CD4-positive, alpha-beta T cell treated with Interleukin-21 for 1 hour (primary cell): ENCODE results near the gene FFAR1.

Experiments
- DNase-seq: peaks from one replicate; pipeline ENCODE4 v3.0.0-alpha.2; 2020

FFAR1 gene

DNA sequence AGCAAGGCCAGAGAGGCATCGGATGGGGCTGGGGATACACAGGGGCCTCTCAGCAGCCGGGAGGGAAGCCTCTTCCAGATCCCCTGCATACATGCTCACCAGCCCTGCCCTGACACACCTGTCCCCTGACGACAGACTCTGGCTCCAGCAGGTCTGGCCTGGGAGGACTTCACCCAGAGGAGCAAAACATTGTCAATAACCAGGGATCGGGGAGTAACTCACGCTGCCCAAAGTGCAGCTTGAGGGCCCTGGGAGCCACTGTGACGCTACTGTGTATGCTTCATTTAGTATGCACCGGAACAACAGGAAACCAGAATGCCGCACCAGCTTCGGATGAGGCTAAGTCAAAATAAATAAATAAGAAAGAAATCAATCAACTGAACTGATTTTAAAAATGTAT is 31.1 kb upstream of the FFAR1 start:
- no peak for DNase-seq

GRCh38 chr19:35317464-35318043 is 30.1 kb upstream of the FFAR1 start:
- DNase-seq, result no peak

- no peak for DNase-seq
Measured at GRCh38 chr19:35318679-35319448, 28.8 kb upstream of the FFAR1 start.

- DNase-seq, result no peak
Measured at GRCh38 chr19:35320065-35320713, 27.5 kb upstream of the FFAR1 start.

DNA sequence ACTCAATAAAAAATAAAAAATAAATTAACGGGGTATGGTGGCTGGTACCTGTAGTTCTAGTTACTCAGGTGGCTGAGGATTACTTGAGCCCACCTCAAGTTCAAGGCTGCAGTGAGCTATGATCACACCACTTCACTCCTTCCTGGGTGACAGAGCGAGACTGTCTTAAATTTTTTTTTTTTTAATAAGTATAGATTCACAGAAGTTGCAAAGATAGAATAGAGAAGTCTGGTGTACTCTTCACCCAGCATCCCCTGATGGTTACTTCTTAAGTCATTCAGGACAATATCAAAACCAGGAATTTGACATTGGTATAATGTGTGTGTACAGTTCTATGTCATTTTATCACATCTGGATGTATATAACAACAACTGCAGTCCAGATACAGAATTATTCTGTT is 26.4 kb upstream of the FFAR1 start:
- DNase-seq, result no peak

DNA sequence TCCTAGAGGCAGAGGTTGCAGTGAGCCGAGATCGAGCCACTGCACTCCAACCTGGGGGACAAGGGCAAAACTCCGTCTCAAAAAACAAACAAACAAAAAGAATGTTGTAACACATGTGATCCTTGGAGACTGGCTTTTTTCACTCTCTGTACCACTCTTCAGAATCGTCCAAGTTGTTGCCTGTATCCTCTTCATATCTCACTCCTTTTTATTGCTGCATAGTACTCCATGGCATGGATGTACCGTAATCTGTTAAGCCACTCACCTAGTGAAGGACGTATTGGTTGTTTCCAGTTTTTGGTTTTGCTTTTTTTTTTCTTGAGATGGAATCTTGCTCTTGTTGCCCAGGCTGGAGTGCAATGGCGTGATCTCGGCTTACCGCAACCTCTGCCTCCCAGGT is 25.7 kb upstream of the FFAR1 start:
- no peak for DNase-seq

GRCh38 chr19:35327642-35328041 is 20.1 kb upstream of the FFAR1 start:
- DNase-seq, result no peak

GRCh38 chr19:35328851-35329285 is 18.8 kb upstream of the FFAR1 start, which contains the start of gene CD22:
TSS of gene CD22 (plus strand) at chr19:35329187. CDS start at chr19:35332041, 2,854 bp downstream.
- no peak for DNase-seq

- DNase-seq, result no peak
Measured at GRCh38 chr19:35329323-35329722, 18.4 kb upstream of the FFAR1 start.

- DNase-seq, result no peak
Measured at GRCh38 chr19:35330475-35330874, 17.2 kb upstream of the FFAR1 start.

DNA sequence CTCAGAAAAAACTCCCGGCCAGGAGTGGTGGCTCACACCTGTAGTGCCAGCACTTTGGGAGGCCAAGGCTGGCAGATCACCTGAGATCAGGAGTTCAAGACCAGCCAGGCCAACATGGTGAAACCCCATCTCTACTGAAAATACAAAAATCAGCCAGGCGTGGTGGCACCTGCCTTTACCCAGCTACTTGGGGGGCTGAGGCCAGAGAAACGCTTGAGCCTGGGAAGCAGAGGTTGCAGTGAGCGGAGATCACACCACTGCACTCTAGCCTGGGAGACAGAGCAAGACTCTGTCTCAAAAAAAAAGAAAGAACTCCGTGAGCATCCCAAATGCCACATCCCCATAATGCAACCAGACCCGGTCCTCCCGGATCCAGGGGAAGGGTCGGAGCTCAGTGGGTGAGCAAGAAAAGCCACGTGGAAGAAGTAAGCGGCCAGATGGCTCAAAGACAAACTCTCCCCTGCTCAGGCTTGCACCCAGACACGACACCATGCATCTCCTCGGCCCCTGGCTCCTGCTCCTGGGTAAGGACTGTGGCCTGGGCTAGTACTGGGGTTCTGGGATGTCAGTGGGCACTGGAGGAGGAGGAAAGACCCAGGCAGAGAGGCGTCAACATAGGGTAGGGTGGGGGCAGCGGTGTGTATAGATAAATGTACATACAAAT is 16.0 kb upstream of the FFAR1 start:
- no peak for DNase-seq

DNA sequence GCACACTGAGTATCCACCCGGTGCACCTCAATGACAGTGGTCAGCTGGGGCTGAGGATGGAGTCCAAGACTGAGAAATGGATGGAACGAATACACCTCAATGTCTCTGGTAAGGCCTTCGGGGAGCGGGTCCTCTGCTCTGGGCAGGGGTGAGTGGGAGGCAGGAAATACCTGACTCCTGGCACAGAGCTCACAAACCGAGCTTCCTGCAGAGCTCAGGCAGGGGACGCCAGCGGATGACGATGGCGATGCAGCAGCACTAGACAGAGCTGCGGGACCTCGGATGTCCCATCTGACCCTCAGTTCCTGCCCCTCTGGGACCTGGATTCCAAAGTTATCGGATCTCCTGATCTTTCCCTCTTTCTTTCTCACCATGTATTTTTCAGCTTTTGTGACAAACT is 14.9 kb upstream of the FFAR1 start:
- DNase-seq, result no peak

- DNase-seq, result no peak
Measured at GRCh38 chr19:35334144-35334753, 13.5 kb upstream of the FFAR1 start.

GRCh38 chr19:35336166-35336955 is 11.3 kb upstream of the FFAR1 start:
- DNase-seq, result no peak

GRCh38 chr19:35337097-35337983 is 10.4 kb upstream of the FFAR1 start:
- DNase-seq, result no peak

- DNase-seq, result no peak
Measured at GRCh38 chr19:35337984-35338296, 9.8 kb upstream of the FFAR1 start.

DNA sequence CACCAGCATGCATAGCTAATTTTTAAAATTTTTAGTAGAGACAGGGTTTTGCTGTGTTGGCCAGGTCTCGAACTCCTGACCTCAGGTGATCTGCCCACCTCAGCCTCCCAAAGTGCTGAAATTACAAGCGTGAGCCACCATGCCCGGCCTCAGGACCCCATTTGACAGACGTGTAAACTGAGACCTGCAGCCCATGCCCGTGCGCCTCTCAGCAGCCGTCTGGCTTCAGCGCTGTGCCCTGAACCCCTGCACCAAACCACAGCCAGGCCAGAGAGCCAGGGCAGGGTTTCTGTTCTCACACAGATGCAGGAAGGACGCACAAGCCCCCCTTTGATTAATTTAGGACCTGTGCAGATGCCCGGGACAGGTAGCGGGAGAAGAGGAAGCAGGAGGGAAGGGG is 7.3 kb upstream of the FFAR1 start:
- DNase-seq, result no peak

GRCh38 chr19:35341006-35341405 is 6.7 kb upstream of the FFAR1 start:
- no peak for DNase-seq

DNA sequence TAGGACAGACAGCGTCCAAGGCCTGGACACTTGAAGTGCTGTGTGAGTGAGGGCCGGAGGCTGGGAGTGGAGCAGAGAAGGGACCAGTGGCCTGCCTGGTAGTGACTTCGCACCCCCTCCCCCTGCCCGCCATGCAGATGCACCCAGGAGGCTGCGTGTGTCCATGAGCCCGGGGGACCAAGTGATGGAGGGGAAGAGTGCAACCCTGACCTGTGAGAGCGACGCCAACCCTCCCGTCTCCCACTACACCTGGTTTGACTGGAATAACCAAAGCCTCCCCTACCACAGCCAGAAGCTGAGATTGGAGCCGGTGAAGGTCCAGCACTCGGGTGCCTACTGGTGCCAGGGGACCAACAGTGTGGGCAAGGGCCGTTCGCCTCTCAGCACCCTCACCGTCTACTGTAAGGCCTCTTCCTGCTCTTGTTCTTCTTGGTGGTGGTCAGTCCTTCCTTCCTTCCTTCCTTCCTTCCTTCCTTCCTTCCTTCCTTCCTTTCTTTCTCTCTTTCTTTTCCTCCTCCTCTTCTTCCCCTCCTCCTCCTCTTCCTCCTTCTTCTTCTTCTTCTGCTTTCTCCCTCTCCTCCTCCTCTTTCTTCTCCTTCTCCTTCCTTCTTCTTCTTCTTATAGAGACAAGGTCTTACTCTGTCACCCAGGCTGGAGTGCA is 6.0 kb upstream of the FFAR1 start:
- DNase-seq, result no peak

DNA sequence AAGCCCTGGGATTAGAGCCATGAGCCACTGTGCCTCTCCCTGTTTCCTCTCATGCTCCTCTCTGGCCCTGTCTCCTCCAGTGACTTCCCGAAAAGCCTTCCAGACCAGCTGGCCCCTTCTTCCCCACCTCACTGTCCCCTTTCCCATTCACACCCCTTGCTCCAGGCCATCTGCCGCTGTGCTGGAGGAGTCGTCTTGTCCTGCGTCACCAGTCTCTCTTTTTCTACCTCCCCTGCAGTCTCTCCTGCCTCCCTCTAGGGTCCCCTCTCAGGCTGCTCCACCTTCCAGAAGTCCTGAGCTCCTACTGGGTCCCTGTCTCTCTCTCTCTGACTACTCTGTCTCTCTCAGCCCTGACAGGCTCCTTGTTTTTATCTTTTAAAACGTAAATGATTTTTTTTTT is 5.3 kb upstream of the FFAR1 start:
- DNase-seq, result no peak

DNA sequence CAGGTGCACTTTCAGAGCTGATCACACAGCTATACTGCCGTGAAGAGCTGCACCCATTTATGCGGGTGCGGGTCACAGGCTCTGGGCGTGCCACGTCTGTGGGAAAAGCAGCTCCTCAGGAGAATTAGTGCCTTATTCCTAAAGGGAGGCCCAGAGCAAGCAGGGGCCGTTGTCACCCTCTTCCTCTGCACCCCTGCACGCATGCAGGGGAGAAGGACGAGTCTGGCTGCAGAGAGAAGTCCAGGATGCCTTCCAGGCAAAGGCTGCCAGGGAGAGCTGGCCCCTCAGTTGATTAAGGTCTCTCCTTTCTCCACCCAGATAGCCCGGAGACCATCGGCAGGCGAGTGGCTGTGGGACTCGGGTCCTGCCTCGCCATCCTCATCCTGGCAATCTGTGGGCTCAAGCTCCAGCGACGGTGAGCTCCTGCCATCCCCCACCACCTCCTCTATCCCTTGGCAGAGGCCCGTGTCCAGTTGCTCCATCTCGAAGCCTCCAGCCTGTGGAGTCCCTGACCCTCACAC is 3.1 kb upstream of the FFAR1 start:
- DNase-seq, result no peak
